Epithelial cell of proximal tubule (primary cell): ENCODE measurements around the gene TLE5. TPM values are rescaled to one million over a fixed set of nuclear protein-coding genes. Genes with fewer than 3 reads are reported as not detected.

Experiments used
- DNase-seq: peaks from one replicate; pipeline ENCODE4 v3.0.0-alpha.2; 2011; ENCODE audit warnings: low read depth
- H3K4me3 ChIP-seq: 2 replicates; pipeline ENCODE4 v1.5.1; 2011; ENCODE audit warnings: low read depth, mild to moderate bottlenecking, low read length
- total RNA-seq: library from RNA; depleted of rRNA; stranded (reverse); fragments of >200 nt; gene quantifications from 2 replicates; pipeline ENCODE4 v1.2.3, GENCODE V29; 2015
- TF ChIP-seq, protein P1 (sequence below): conservative IDR thresholded peaks from 2 replicates; pipeline ENCODE4 v1.5.1; 2012; ENCODE audit warnings: low read depth, mild to moderate bottlenecking, low read length

The TLE5 gene
- total RNA-seq, 1 donor from 2014 or later = 238 TPM

DNA sequence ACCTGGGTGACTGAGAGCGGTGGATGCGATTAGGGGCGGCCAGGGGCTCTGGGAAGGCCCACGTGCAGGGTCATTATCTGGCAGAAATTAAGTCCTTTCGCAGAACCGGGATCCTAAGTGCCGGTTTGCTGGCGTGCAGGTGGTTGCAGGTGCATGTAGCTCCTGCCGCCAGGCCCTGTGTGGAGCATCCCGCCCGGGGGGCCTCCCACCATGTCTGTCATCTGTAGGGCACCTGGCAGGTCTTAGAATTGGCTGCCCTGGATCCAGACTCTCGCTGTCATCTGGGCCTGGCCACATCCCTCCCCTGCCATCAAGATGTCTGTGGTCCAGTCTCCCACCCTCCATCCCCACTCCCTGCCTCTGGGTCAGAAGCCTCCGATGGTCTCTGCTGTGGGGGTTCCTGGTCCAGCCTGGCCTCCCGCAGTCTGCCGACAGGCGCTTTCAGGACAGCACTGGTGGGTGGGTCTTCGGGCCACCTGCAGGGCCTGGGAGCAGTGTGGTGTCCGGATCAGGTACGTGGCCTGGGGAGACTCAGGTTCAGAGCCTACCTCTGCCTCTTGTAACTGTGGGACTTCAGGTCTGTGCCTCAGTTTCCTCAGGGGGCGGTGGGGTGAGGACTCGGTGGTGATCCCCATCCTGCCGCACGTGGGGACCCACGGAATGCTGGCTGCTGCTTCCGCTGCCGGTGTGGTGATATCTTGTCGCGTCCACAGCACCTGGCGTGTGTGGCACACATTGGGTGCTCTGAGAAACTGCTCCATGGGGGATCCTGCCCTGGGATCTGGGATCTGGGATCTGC, 37.3 kb upstream of the TLE5 start:
- TF ChIP-seq, protein P1, sequence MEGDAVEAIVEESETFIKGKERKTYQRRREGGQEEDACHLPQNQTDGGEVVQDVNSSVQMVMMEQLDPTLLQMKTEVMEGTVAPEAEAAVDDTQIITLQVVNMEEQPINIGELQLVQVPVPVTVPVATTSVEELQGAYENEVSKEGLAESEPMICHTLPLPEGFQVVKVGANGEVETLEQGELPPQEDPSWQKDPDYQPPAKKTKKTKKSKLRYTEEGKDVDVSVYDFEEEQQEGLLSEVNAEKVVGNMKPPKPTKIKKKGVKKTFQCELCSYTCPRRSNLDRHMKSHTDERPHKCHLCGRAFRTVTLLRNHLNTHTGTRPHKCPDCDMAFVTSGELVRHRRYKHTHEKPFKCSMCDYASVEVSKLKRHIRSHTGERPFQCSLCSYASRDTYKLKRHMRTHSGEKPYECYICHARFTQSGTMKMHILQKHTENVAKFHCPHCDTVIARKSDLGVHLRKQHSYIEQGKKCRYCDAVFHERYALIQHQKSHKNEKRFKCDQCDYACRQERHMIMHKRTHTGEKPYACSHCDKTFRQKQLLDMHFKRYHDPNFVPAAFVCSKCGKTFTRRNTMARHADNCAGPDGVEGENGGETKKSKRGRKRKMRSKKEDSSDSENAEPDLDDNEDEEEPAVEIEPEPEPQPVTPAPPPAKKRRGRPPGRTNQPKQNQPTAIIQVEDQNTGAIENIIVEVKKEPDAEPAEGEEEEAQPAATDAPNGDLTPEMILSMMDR = no peak
- no peak for DNase-seq
- H3K4me3 ChIP-seq = no peak overlapping the region

DNA sequence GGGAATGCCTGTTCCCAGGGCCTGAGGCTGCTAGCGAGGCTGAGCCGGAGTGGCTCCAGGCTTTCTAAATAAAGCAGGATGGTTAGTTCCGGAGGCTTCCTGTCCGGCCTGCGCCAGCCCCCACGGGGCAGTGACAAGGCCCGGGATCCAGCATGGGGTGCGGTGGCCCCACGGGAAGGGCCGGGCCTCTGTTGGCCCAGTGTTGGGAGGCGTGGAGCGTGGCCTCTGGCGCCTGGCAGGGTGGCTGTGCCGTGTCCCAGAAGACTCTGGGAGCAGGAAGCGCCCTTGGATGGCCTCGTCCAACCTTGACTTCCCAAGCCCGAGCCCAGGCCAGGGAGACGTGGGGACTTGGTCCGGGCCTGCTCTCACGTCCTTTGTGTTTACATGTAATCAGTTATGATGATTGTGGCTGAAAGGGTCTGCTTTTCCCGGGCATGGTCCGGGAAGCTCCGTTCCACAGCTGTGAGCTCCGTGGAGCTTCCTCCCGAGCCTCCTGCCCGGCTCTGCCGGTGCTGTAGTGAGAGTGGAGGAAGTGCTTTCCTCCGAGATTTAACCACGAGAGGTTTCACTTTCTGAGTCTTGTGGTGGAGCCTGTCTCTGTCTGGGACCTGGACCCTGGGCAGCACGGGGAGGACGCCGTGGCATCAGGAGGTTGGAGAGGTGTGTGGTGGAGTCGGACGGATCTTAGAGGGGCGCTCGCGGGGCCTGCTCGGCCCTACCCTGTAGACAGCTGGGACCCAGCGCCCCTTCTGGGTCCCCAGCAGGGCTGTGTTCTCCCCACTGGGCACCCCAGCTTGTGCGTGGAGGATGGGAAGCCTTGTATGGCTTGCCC, 36.4 kb upstream of the TLE5 start:
- DNase-seq = no peak
- H3K4me3 ChIP-seq = peak overlapping the region; percentile 34
- TF ChIP-seq, protein P1 = no peak

DNA sequence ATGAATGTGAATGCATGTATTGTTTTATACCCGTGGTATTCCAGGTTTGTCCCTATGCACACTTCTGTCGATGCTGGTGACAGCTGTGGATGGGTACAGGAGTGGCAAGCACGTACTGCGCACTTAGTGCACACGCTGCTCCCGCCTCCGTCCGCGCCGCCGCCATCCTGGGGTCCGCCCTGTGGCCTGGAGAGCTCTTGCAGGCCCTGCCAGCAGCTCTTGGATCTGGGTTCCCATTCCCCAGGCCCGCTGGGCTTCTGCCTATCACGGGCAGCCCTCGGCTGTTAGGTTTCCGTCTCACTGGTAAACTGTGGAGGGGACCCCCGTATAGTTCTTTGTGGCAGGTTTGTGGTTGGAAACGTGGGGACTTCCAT, 35.8 kb upstream of the TLE5 start:
- TF ChIP-seq, protein P1 = no peak
- H3K4me3 ChIP-seq = peak overlapping the region; percentile 34
- DNase-seq = no peak

DNA sequence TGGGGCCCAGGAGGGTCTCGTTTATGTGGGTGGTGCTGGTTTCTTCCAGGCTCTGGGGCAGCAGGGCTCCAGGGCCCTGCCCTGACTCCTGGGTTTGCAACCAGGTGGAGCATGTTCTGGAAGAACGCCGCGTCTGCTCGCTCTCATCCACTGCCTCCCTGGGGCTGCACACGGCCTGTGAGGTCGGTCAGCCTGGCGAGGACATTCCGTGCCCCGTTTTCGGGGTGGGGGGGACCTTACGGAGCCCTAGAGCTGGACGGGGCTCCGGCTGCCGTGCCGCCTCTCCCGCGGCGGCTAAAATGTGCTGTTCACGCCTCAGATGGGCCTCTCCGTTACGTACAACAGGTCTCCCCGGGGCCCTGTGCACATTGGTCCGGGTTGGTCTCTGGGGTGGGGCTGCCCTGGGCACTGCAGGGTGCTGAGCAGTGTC, 35.2 kb upstream of the TLE5 start:
- H3K4me3 ChIP-seq = peak overlapping the region; percentile 32
- no peak for DNase-seq
- TF ChIP-seq, protein P1 = no peak

DNA sequence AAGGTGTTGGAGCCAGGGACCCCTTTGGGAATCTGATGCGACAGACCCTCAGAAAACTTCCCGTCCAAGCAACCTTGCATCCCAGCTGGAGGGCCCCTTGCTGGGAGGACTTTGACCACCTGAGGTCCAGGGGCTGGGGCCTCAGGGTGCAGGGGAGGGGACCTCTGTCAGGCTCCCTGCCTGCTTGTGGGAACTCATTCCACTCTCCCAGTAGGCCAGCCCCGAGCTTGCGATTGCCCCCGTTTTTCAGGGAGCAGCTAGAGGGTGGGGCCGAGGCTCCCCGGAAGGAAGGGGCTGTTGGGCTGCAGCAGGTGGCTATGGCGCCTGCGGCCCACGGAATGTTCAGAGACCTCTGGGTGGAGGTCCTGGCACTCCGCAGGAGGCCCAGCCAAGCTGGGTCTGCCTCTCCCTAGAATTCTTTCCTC, 34.6 kb upstream of the TLE5 start:
- peak overlapping the region; percentile 32 for H3K4me3 ChIP-seq
- TF ChIP-seq, protein P1 = no peak
- no peak for DNase-seq

DNA sequence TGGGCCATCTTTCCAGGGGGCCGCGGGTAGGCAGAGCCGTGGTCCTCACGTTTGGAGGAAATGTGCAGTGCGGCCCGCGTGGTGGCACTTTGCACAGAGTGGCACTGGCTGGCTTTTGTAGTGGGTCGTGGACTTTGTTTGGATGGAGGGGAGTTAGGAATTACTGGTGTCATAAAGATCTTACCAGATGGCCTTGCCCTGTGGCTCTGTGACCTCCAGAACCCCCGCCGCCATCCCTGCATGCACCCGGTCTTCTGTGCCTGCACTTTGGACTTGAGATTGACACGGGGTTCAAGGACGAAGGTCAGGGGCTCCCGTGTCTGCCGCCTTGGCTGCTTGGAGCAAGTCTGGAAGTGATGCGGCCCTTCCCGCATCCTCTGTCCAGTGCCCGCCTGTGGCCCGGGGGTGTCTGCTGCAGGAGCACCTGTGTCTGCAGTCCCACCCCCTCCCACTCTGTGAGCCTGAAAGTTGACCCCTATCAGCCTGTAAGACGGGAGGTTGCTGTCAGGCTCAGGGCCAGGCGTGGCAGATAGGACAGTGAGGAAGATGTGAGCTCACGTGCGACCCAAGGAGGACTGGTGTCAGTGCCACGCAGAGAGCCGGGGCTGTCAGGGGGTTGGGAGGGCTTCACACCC, 34.1 kb upstream of the TLE5 start:
- no peak for DNase-seq
- peak overlapping the region; percentile 95 for H3K4me3 ChIP-seq
- TF ChIP-seq, protein P1 = no peak
